Measurements from ENCODE around the gene EXOC4.

EXOC4 gene

GRCh38 chr7:134021836-134022235 is 769.0 kb downstream of the EXOC4 start:
- TF ChIP-seq, protein P1, sequence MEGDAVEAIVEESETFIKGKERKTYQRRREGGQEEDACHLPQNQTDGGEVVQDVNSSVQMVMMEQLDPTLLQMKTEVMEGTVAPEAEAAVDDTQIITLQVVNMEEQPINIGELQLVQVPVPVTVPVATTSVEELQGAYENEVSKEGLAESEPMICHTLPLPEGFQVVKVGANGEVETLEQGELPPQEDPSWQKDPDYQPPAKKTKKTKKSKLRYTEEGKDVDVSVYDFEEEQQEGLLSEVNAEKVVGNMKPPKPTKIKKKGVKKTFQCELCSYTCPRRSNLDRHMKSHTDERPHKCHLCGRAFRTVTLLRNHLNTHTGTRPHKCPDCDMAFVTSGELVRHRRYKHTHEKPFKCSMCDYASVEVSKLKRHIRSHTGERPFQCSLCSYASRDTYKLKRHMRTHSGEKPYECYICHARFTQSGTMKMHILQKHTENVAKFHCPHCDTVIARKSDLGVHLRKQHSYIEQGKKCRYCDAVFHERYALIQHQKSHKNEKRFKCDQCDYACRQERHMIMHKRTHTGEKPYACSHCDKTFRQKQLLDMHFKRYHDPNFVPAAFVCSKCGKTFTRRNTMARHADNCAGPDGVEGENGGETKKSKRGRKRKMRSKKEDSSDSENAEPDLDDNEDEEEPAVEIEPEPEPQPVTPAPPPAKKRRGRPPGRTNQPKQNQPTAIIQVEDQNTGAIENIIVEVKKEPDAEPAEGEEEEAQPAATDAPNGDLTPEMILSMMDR (conservative IDR thresholded peaks at IDR 0.05): 0 out of 2 replicates have a peak, but pooled peaks have one; percentile 8
- H3K27ac ChIP-seq: peak overlapping the region; percentile 82

- TF ChIP-seq, protein P1 (conservative IDR thresholded peaks at IDR 0.05): no peak
These were observed 769.5 kb downstream of the EXOC4 start for GRCh38 chr7:134022286-134022911.

DNA sequence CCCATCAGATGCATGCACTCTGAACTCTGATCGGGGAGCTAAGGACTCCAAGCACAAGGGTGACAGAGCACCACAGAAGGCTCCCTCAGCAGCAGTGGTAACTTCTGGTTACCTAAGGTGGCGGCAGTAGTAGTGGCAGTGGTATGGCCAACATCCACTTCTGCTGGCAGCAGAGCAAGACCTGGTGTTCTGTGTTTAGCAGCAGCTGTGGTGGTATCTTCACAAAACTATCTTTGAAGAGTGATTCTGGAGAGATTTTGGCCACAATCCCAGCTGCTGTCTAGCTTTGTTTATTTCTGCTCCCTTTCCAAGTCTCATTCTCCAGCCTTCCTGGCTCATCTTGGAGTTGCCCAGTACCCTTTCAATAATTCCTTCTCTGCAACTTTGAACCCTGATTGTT is 771.9 kb downstream of the EXOC4 start:
- TF ChIP-seq, protein P1 (conservative IDR thresholded peaks at IDR 0.05): no peak

More at GRCh38 chr7:134022286-134022911, 769.5 kb downstream of the EXOC4 start:
- peak overlapping the region; percentile 82 for H3K27ac ChIP-seq

DNA sequence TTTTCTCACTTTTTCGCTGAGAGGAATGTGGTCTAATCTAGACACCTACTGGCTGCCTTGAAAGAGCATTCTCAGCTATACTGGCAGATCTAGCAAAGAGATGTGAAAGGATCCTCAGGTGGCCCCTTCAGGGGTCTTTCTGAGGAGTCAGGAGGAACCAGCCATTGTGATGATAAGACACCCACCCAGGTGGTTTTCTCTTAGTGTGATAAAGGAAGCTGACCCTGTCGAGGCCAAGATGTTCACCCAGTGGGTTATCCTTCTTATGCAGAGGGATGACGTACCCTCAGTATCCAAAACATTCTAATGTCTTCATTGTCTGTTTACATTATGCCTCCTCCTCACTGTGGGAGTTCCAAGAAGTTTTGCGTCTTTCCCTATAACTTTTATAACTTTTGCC is 776.0 kb downstream of the EXOC4 start:
- TF ChIP-seq, protein P1 (conservative IDR thresholded peaks at IDR 0.05): no peak
- H3K27ac ChIP-seq: no peak overlapping the region

More for the DNA sequence above, 771.9 kb downstream of the EXOC4 start:
- no peak overlapping the region for H3K27ac ChIP-seq

DNA sequence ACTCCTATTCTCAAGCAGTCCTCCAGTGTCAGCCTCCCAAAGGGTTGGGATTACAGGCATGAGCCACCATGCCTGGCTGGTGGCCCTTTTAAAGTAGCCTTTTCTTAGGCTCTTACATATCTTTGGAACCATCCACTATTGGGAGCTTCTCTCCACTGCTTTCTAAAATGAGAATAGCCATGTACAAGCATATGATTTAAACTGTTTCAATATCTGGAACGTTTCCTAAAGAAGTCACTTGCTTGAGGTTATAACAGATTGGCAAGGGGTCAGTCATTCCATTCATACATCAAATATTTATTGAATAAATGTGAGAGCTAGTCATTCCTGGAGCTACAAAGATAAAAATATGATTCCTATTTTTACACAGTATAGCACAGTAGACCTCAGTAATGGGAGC is 776.9 kb downstream of the EXOC4 start:
- TF ChIP-seq, protein P1 (conservative IDR thresholded peaks at IDR 0.05): no peak
- H3K27ac ChIP-seq: no peak overlapping the region

DNA sequence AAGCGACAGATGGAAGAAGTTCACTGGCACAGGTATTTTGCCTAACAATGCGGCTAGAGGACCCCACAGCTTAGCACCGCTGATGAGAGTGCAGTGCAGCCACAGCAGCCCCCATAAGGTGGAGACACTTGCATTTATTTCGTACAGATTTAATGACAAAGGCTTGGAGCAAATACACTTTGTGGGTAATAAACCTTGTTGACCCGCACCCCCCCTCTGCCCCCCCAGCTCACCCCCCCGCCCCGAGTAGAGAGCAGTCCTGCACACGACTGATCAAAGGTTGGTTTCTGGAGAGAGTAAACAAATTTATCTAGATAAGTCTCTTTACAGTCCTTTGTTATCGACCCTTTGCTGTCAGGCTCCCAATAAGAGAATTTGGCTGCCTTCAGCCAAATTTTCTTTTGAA is 777.6 kb downstream of the EXOC4 start:
- TF ChIP-seq, protein P1 (conservative IDR thresholded peaks at IDR 0.05): no peak
- H3K27ac ChIP-seq: no peak overlapping the region

- TF ChIP-seq, protein P1 (conservative IDR thresholded peaks at IDR 0.05): peak; percentile 64
- H3K27ac ChIP-seq: no peak overlapping the region
These were observed 779.1 kb downstream of the EXOC4 start for GRCh38 chr7:134031835-134032617.

Data from VCaP (cell line).